ENCODE results near the gene MMS19.
"Not testable (repeated sequence)": the region's sequence is repeated elsewhere in the genome, so short reads cannot be mapped to it uniquely, and the experiment has no call there.

The MMS19 gene

GRCh38 chr10:97537186-97537869 is 39.1 kb upstream of the MMS19 start:
- no peaks in the 10 kb centered on the region for H3K27me3 ChIP-seq (ENCODE audit: insufficient read depth, low read length)
- no peaks in the 10 kb centered on the region for H3K36me3 ChIP-seq (ENCODE audit: insufficient read depth, low read length)
- H2AFZ ChIP-seq (ENCODE audit: low read depth, low read length), result no peak overlapping the region
- no peak overlapping the region for H3K4me3 ChIP-seq (ENCODE audit: low read length)
- peaks cover 14% of the 10 kb centered on the region for H3K4me1 ChIP-seq (ENCODE audit: insufficient read depth, low read length)
- no peaks in the 10 kb centered on the region for H3K9me3 ChIP-seq (ENCODE audit: low read length)

DNA sequence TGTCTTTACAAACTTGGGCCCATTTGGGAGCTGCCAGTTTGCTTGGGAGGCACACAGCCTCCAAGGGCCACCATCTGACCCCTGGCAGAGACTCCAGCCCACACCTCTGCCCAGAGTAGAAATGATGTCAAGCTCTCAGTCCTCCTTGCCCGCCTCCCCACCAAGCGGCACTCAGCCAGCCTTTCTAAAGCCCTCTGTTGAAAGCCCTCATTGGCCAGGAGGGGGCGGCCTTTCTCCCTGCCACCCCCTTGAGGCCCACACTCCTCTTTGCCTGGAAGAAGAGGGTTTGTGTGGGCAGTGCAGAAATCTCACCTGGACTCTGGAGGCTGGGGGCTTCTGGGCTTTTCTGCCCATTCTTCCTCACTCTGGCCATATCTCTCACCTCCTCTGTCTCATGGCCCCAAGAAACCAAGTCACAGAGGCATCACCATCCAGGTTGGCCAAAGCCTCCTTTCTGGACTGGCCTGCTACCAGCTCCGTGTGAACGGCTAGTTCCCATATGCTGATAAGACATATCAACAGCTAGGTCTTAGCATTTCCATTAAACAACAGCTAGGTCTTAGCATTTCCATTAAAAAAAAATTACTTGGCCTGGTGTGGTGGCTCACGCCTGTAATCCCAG is 36.6 kb upstream of the MMS19 start:
- Histone ChIP-seq H3K9me3 (ENCODE audit: low read length) (peaks cover under 1% of the 10 kb centered on the region), H2AFZ (ENCODE audit: low read depth, low read length) (no peak overlapping the region), H3K27me3 (ENCODE audit: insufficient read depth, low read length) (no peaks in the 10 kb centered on the region), H3K4me3 (ENCODE audit: low read length) (no peak overlapping the region), H3K4me1 (ENCODE audit: insufficient read depth, low read length) (peaks cover 9% of the 10 kb centered on the region), H3K36me3 (ENCODE audit: insufficient read depth, low read length) (no peaks in the 10 kb centered on the region)

DNA sequence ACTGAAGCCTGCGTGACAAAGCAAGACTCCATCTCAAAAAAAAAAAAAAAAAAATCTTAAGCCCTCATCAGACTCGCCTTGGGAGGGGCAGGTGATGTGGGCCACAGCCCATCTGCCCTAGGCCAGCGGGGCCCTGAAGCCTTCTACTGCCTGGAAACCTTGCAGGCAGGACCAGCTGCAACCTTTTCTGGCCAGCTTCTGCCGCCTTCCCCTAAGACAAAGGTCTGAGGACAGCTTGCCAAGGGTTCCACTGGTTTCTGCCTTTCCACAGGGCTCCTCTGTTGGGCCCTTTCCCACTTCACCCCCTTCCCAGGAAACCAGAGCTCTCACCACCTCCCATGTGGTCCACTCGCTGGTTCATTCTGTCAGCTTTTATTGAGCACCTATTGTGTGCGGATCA is 35.7 kb upstream of the MMS19 start:
- H3K27me3 ChIP-seq (ENCODE audit: insufficient read depth, low read length), result no peaks in the 10 kb centered on the region
- H3K36me3 ChIP-seq (ENCODE audit: insufficient read depth, low read length), result no peaks in the 10 kb centered on the region
- H2AFZ ChIP-seq (ENCODE audit: low read depth, low read length), result no peak overlapping the region
- H3K9me3 ChIP-seq (ENCODE audit: low read length), result peaks cover 2% of the 10 kb centered on the region
- peaks cover 9% of the 10 kb centered on the region for H3K4me1 ChIP-seq (ENCODE audit: insufficient read depth, low read length)
- H3K4me3 ChIP-seq (ENCODE audit: low read length), result no peak overlapping the region

DNA sequence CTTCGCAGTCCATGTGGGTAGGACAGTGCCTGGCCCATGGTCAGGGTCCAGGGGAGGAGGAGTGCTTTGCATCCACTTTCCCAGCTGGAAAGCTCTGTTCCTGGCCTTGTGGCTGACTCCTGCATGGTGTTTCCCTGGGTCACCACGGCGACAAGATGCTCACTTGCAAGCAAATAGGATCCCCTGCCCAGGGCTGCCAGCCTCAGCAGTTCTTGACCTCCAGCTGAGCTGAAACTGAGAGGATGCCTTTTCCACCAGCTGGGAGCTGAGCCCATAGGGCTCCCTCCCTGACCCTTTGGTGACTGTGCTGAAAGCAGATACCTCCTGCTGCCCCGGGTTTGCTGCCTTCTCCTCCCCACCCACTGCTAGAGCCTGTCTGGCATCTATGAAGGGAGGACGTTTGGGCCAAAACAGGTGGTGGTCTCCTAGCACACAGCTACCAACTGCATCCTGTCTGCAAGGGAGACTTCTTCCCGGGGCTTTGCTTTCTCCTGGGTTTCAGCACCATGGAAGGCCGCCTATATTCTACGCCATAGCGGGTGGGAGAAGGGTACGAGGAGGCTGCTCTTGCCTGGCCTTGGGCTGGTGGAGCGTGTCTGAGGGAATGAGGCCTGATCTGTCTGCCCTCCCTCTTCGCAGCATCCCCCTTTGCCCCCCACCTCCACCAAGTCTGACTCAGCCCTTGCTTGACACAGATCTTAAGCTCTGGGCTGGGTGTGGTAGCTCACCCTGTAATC is 34.9 kb upstream of the MMS19 start:
- H3K36me3 ChIP-seq (ENCODE audit: insufficient read depth, low read length), result no peaks in the 10 kb centered on the region

DNA sequence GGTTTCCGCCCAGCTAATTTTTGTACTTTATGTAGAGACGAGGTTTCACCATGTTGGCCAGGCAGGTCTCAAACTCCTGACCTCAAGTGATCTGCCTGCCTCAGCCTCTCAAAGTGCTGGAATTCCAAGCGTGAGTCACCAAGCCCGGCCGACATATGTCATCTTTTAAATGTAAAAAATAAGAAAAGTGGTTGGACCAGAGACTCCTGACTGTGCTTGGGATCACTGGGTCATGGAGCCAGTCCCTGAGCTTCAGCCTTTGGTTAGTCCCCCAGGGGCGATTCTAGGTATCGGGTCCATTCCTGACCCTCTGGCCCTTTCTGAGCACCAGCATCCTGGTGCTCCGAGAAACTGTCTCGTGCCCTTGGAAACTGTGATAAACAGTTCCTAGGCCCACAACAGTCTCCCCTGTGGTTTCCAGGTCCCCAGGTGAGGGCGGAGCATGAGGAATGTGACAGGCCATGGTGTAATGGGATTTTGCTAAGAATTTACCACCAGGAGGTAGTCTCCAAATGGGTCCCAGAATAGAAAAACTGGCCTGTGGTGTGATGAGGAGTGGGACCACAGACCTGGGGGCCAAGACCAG is 33.3 kb upstream of the MMS19 start:
- Histone ChIP-seq H3K4me1 (ENCODE audit: insufficient read depth, low read length) (peaks cover 9% of the 10 kb centered on the region), H3K9me3 (ENCODE audit: low read length) (peaks cover 2% of the 10 kb centered on the region), H3K36me3 (ENCODE audit: insufficient read depth, low read length) (no peaks in the 10 kb centered on the region)

More for the DNA sequence above, 34.9 kb upstream of the MMS19 start:
- H2AFZ ChIP-seq (ENCODE audit: low read depth, low read length), result no peak overlapping the region
- no peak overlapping the region for H3K4me3 ChIP-seq (ENCODE audit: low read length)
- H3K9me3 ChIP-seq (ENCODE audit: low read length), result peaks cover 2% of the 10 kb centered on the region
- no peaks in the 10 kb centered on the region for H3K27me3 ChIP-seq (ENCODE audit: insufficient read depth, low read length)
- H3K4me1 ChIP-seq (ENCODE audit: insufficient read depth, low read length), result peaks cover 9% of the 10 kb centered on the region

GRCh38 chr10:97529685-97530465 is 31.7 kb upstream of the MMS19 start:
- no peaks in the 10 kb centered on the region for H3K27me3 ChIP-seq (ENCODE audit: insufficient read depth, low read length)
- no peak overlapping the region for H2AFZ ChIP-seq (ENCODE audit: low read depth, low read length)
- no peak overlapping the region for H3K4me3 ChIP-seq (ENCODE audit: low read length)
- H3K9me3 ChIP-seq (ENCODE audit: low read length), result peaks cover 2% of the 10 kb centered on the region
- no peaks in the 10 kb centered on the region for H3K36me3 ChIP-seq (ENCODE audit: insufficient read depth, low read length)
- peaks cover 9% of the 10 kb centered on the region for H3K4me1 ChIP-seq (ENCODE audit: insufficient read depth, low read length)

More for the DNA sequence above, 33.3 kb upstream of the MMS19 start:
- H3K27me3 ChIP-seq (ENCODE audit: insufficient read depth, low read length), result no peaks in the 10 kb centered on the region
- no peak overlapping the region for H3K4me3 ChIP-seq (ENCODE audit: low read length)
- no peak overlapping the region for H2AFZ ChIP-seq (ENCODE audit: low read depth, low read length)

DNA sequence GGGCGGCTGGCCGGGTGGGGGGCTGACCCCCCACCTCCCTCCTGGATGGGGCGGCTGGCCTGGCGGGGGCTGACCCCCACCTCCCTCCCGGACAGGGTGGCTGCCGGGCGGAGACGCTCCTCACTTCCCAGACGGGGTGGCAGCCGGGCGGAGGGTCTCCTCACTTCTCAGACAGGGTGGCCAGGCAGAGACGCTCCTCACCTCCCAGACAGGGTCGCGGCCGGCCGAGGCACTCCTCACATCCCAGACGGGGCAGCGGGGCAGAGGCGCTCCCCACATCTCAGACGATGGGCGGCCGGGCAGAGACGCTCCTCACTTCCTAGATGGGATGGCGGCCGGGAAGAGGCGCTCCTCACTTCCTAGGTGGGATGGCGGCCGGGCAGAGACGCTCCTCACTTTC is 30.7 kb upstream of the MMS19 start:
- not testable (repeated sequence) for H3K4me3 ChIP-seq (ENCODE audit: low read length); H3K4me1 ChIP-seq (ENCODE audit: insufficient read depth, low read length); H3K9me3 ChIP-seq (ENCODE audit: low read length); H3K27me3 ChIP-seq (ENCODE audit: insufficient read depth, low read length); H3K36me3 ChIP-seq (ENCODE audit: insufficient read depth, low read length); H2AFZ ChIP-seq (ENCODE audit: low read depth, low read length)

GRCh38 chr10:97525683-97526110 is 27.5 kb upstream of the MMS19 start:
- Histone ChIP-seq H3K27me3 (ENCODE audit: insufficient read depth, low read length) (no peaks in the 10 kb centered on the region), H3K36me3 (ENCODE audit: insufficient read depth, low read length) (no peaks in the 10 kb centered on the region), H3K9me3 (ENCODE audit: low read length) (peaks cover 2% of the 10 kb centered on the region), H3K4me3 (ENCODE audit: low read length) (no peak overlapping the region), H2AFZ (ENCODE audit: low read depth, low read length) (no peak overlapping the region), H3K4me1 (ENCODE audit: insufficient read depth, low read length) (no peaks in the 10 kb centered on the region)

DNA sequence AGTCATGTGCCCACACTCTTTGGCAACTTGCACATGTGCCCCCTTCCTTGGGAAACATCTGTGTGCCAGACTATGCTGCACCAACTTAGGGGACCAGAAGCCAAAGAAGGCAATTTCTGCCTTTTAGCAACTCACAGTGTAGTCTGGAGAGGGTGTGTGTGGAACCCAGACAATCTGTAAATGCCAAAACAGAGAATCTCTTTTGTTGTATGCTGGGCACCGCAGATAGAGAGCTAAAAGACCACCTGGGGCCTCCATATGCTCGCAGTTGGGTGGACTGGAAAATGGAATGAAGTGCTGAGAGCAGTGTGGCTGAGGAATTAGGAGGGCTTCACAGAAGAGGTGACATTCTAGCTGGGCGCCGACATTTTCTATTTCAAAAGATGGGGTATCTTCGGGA is 26.9 kb upstream of the MMS19 start:
- no peaks in the 10 kb centered on the region for H3K4me1 ChIP-seq (ENCODE audit: insufficient read depth, low read length)
- H3K36me3 ChIP-seq (ENCODE audit: insufficient read depth, low read length), result no peaks in the 10 kb centered on the region
- no peak overlapping the region for H2AFZ ChIP-seq (ENCODE audit: low read depth, low read length)
- H3K4me3 ChIP-seq (ENCODE audit: low read length), result no peak overlapping the region
- H3K27me3 ChIP-seq (ENCODE audit: insufficient read depth, low read length), result no peaks in the 10 kb centered on the region
- peaks cover 2% of the 10 kb centered on the region for H3K9me3 ChIP-seq (ENCODE audit: low read length)

DNA sequence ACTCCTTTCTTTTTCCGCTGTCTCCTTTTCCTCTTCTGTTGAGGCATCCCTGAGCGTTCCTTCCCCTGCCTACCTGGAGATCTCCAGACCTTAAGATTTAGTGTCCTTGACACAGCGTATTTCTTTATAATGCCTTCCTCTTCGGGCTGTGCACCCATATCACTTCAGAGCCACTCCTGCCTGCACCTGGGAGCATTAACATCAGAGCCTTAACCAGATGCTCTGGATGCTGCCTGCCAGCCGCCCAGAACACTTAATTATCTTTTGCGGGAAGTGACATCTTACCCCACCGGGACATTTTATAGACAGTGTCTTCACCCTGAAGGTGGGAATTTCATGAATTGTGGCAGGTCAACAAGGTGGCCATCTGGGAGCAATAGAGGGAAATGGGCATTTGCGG is 24.7 kb upstream of the MMS19 start:
- Histone ChIP-seq H3K4me3 (ENCODE audit: low read length) (no peak overlapping the region), H3K36me3 (ENCODE audit: insufficient read depth, low read length) (no peaks in the 10 kb centered on the region), H3K4me1 (ENCODE audit: insufficient read depth, low read length) (peaks cover 18% of the 10 kb centered on the region), H3K9me3 (ENCODE audit: low read length) (no peaks in the 10 kb centered on the region), H2AFZ (ENCODE audit: low read depth, low read length) (no peak overlapping the region), H3K27me3 (ENCODE audit: insufficient read depth, low read length) (no peaks in the 10 kb centered on the region)

DNA sequence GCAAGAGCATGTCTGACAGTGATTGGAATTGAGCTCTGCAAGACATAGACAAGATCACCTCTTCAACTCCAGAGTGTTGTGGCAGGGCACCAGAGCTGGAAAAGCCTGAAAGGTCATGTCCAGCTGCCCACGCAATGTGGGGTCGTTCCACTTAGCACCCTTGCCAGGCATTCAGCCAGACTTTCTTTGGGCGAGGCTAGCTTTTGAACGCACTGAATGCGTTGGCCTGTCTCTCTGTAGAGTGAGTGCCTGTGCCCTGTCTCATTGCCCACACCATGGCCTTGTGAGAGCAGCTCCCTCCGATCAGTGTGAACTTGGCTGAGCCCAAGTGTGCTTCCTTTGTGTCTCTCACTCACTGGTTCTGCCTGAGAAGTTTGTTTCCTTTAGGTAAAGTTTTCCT is 23.8 kb upstream of the MMS19 start:
- Histone ChIP-seq H3K36me3 (ENCODE audit: insufficient read depth, low read length) (no peaks in the 10 kb centered on the region), H3K4me1 (ENCODE audit: insufficient read depth, low read length) (peaks cover 18% of the 10 kb centered on the region), H3K4me3 (ENCODE audit: low read length) (no peak overlapping the region), H3K27me3 (ENCODE audit: insufficient read depth, low read length) (no peaks in the 10 kb centered on the region), H3K9me3 (ENCODE audit: low read length) (no peaks in the 10 kb centered on the region), H2AFZ (ENCODE audit: low read depth, low read length) (no peak overlapping the region)

DNA sequence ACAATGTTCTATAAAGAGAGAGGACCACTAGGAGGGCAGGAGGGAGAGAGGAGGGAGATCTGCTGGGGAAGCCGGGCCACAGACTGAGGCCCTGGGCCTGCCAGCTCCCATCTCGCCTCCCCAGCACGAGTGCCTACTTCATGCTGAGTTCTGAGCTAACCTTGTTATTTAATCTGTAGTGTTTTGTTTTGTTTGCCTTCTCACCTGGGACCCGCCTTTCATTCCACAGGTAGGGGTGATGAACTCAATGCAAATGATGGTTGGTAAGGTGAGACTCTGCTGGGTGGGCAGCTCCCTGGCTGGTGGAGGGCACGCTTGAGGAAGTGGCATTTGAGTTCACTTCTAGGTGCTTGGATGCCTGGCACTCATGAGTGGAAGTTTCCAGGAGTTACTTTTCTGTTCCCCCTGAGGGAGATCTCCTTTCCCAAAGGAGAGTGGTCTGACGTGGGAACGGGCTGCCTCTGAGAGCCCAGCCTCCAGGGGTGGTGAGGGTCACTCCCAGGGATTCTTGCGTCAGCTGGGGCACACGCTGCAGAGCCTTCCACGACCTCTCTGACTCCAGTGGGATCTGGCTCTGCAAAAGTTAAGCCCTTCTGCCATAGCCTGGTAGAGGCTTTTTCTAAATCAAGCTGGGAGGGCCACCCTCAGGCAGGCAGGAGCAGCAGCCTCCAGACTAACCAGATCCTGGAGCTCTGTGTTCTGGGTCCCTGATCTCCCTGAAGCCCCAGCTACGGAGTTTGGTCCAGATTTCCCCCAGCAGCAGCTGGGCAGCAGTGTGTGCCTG is 22.9 kb upstream of the MMS19 start:
- no peak overlapping the region for H3K4me3 ChIP-seq (ENCODE audit: low read length)
- no peaks in the 10 kb centered on the region for H3K36me3 ChIP-seq (ENCODE audit: insufficient read depth, low read length)
- H3K9me3 ChIP-seq (ENCODE audit: low read length), result no peaks in the 10 kb centered on the region
- H2AFZ ChIP-seq (ENCODE audit: low read depth, low read length), result no peak overlapping the region
- no peaks in the 10 kb centered on the region for H3K27me3 ChIP-seq (ENCODE audit: insufficient read depth, low read length)
- peaks cover 18% of the 10 kb centered on the region for H3K4me1 ChIP-seq (ENCODE audit: insufficient read depth, low read length)

All from neuron (in vitro differentiated cells).